ENCODE results near the gene JCAD. TPM values are rescaled to one million over a fixed set of nuclear protein-coding genes. Genes with fewer than 3 reads are reported as not detected.
"Not testable (repeated sequence)": the region's sequence is repeated elsewhere in the genome, so short reads cannot be mapped to it uniquely, and the experiment has no call there.

Gene JCAD
- total RNA-seq, 1 donor from 2014 or later, result 107 TPM

GRCh38 chr10:29993319-29993915, 66.0 kb downstream of the JCAD start:
- DNase-seq (ENCODE audit: extremely low read depth, low read depth, low spot score), result no peak

GRCh38 chr10:29992914-29993313, 66.5 kb downstream of the JCAD start:
- DNase-seq (ENCODE audit: extremely low read depth, low read depth, low spot score), result no peak

GRCh38 chr10:29991382-29991781, 68.0 kb downstream of the JCAD start:
- no peak for DNase-seq (ENCODE audit: extremely low read depth, low read depth, low spot score)

DNA sequence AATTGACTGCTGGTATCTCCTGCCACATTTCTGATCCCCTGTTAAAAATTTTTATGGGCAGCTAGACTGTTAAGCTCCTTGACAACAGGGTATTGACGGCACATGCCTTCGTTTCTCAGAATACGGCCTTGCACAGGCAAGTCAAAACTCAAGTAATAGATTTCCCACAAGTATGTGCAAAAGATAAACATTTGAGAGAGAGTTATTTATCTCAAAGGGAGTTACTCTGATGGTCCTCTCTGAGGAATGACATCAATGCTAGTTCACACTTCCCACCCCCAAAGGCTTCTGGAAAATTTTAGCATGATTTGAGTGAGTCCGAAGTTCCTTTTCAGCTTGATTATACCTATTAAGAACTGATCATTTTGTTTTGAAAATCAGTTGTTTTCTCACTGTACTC, 71.9 kb downstream of the JCAD start:
- DNase-seq (ENCODE audit: extremely low read depth, low read depth, low spot score), result no peak

GRCh38 chr10:29982997-29983648, 76.3 kb downstream of the JCAD start:
- DNase-seq (ENCODE audit: extremely low read depth, low read depth, low spot score), result no peak

DNA sequence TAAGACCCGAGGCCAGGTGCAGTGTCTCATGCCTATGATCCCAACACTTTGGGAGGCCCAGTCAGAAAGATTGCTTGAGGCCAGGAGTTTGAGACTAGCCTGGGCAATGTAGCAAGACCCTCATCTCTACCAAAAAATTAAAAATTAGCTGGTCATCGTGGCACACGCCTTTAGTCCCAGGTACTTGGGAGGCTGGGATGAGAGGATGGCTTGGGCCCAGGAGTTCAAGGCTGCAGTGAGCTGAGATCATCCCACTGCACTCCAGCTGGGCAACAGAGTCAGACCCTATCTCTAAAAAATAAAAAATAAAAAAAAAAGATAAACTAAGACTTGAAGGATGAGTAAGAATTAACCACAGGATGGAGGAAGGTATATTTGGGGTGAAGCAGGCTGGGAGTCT, 77.9 kb downstream of the JCAD start:
- no peak for DNase-seq (ENCODE audit: extremely low read depth, low read depth, low spot score)

DNA sequence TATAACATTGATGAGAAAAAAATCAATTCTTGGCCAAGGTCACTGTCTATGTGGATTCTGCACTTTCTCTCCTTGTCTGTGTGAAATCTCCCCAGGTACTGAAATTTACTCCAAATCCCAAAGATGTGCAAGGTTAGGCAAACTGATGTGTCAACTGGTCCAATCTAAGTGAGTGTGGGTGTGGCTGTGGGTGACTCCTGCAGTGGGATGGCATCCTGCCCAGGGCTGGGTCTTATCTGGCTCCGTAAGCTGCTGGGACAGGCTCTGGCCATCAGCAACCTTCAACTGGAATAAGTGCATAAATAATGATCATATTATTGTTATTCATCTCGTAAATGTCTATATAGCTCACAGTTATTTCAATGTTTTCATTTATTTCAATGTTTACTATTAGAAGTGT, 79.3 kb downstream of the JCAD start:
- DNase-seq (ENCODE audit: extremely low read depth, low read depth, low spot score), result no peak

DNA sequence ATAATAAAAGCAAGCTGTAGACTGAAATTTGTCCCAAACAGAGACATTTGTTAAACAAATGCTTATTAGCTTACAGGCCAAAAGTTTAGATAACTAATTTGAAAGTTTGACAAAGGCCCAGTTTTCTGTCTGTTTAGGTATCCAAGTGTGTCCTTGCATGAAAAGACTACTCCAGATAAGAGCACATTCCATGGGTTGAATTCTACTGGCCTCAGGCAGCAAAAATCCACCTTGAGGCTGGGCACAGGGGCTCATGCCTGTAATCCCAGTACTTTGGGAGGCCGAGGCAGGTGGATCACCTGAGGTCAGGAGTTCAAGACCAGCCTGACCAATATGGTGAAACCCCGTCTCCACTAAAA, 80.0 kb downstream of the JCAD start:
- not testable (repeated sequence) for DNase-seq (ENCODE audit: extremely low read depth, low read depth, low spot score)

GRCh38 chr10:29977171-29977570, 82.2 kb downstream of the JCAD start:
- DNase-seq (ENCODE audit: extremely low read depth, low read depth, low spot score), result no peak

GRCh38 chr10:29976134-29976533, 83.3 kb downstream of the JCAD start:
- DNase-seq (ENCODE audit: extremely low read depth, low read depth, low spot score), result no peak

GRCh38 chr10:29974773-29975172, 84.6 kb downstream of the JCAD start:
- DNase-seq (ENCODE audit: extremely low read depth, low read depth, low spot score), result no peak

DNA sequence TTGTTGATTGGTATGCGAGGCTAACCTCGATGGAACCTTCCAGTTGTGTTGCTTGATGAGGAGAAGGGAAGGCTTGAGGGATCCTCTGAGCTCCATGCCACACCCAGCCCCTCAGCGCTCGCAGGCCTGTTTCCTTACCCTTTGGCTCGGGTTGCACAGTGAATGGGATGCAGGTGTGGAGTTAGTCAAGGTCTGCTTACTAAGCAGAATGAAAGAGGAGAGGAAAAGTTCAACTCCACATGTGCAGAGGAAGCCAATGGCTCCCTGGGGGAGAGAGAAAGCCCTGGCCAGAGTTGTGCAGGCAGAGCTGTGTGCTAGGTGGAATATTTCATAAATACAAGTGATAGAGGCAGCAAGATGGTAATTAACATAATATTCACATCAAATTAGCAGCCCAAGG, 85.5 kb downstream of the JCAD start:
- DNase-seq (ENCODE audit: extremely low read depth, low read depth, low spot score), result no peak

- no peak for DNase-seq (ENCODE audit: extremely low read depth, low read depth, low spot score)
Observed at GRCh38 chr10:29970576-29970975, 88.8 kb downstream of the JCAD start.

GRCh38 chr10:29970012-29970396, 89.4 kb downstream of the JCAD start:
- no peak for DNase-seq (ENCODE audit: extremely low read depth, low read depth, low spot score)

GRCh38 chr10:29969255-29970011, 90.0 kb downstream of the JCAD start:
- no peak for DNase-seq (ENCODE audit: extremely low read depth, low read depth, low spot score)

- DNase-seq (ENCODE audit: extremely low read depth, low read depth, low spot score), result no peak
Observed at GRCh38 chr10:29968585-29968984, 90.8 kb downstream of the JCAD start.

GRCh38 chr10:29966269-29966668, 93.1 kb downstream of the JCAD start:
- DNase-seq (ENCODE audit: extremely low read depth, low read depth, low spot score), result no peak
